Transverse colon (tissue), 4 donors: ENCODE measurements around the gene B3GALT4. TPM values are rescaled to one million over a fixed set of nuclear protein-coding genes. Genes with fewer than 3 reads are reported as not detected.

Source experiments
- DNase-seq: peaks from one replicate; pipeline ENCODE4 v3.0.0-alpha.2; 2019
- H3K27ac ChIP-seq, 4 donors: fragments of 200-600 bp; sonication (generic); 2 replicates each; pipeline ENCODE4 v1.5.1; 2016 to 2018; ENCODE audit warnings: inconsistent platforms in 4 of 4
- H3K27me3 ChIP-seq: fragments of 200-600 bp; sonication (generic); 2 replicates; pipeline ENCODE4 v1.5.1; 2017; ENCODE audit warnings: inconsistent platforms
- H3K36me3 ChIP-seq, 4 donors: fragments of 200-600 bp; sonication (generic); 2 replicates each; pipeline ENCODE4 v1.5.1; 2017 to 2019; ENCODE audit warnings: inconsistent platforms in 4 of 4
- H3K4me1 ChIP-seq, 4 donors: fragments of 200-600 bp; sonication (generic); 2 replicates each; pipeline ENCODE4 v1.5.1; 2017 to 2020; ENCODE audit warnings: inconsistent platforms in 4 of 4
- H3K4me3 ChIP-seq, 4 donors: fragments of 200-600 bp; sonication (generic); 1 replicate in 1 of 4; 2 replicates in 3 of 4; pipeline versions ENCODE4 v1.5.1 to v1.6.1; 2017 to 2019; ENCODE audit warnings: inconsistent platforms in 4 of 4
- H3K9me3 ChIP-seq, 2 donors: fragments of 200-600 bp; sonication (generic); 2 replicates each; pipeline ENCODE4 v1.5.1; 2017 to 2019; ENCODE audit warnings: inconsistent platforms in 2 of 2
- CTCF ChIP-seq, 5 experiments: fragments of 200-600 bp in 3 of 5; fragments of 450-650 bp in 2 of 5; sonication (generic) in 3 of 5; IDR thresholded peaks; 1 replicate in 2 of 5; 2 replicates in 3 of 5; pipeline ENCODE4 v1.5.1; 2016 to 2017; ENCODE audit warnings: antibody characterized with exemption in 5 of 5, inconsistent platforms in 3 of 5, mild to moderate bottlenecking in 2 of 5, moderate library complexity in 1 of 5
- EP300 ChIP-seq: sonication (generic); formaldehyde crosslinking; IDR thresholded peaks from one replicate; pipeline ENCODE4 v1.6.1; 2017; ENCODE audit warnings: antibody characterized with exemption, low read depth
- POLR2A ChIP-seq: fragments of 450-650 bp; IDR thresholded peaks from one replicate; pipeline ENCODE4 v1.6.1; 2016; ENCODE audit warnings: antibody characterized with exemption, mild to moderate bottlenecking, moderate library complexity
- POLR2AphosphoS5 ChIP-seq, 3 donors: sonication (generic); formaldehyde crosslinking; IDR thresholded peaks; one replicate each; pipeline ENCODE4 v1.6.1; 2016; ENCODE audit warnings: antibody characterized with exemption in 3 of 3
- WGBS, 2 donors: methylation state at CpG; one replicate each; pipeline ENCODE4 v1.1.5; 2018; ENCODE audit warnings: low coverage in 1 of 2; 5-methylcytosine and 5-hydroxymethylcytosine counted together
- in situ Hi-C, 4 donors: fragments of 200-750 bp; cut with MboI; loops; one replicate each; pipeline versions ENCODE4 v1.15.0 to v1.15.1; 2017; ENCODE audit warnings: low sequenced_read_pairs in 3 of 4, low pct_ligation_motif_present in 1 of 4, low pct_unique_long_range_greater_than_20kb in 1 of 4
- intact Hi-C: fragments of 100-400 bp; cut with DNase I; formaldehyde crosslinking; loops from one replicate; pipeline ENCODE4 v1.15.1; 2023; ENCODE audit warnings: low total_unique reads
- total RNA-seq, 4 donors: library from RNA; depleted of rRNA; stranded (reverse); fragments of >200 nt; gene quantifications; one replicate each; pipeline ENCODE4 v1.1.0, GENCODE V29; 2016

The B3GALT4 gene
- 10 to 100 TPM; 39.4 to 49.0 (median 41.8) TPM for total RNA-seq

- Histone ChIP-seq H3K36me3 (no peaks in the 10 kb centered on the region), H3K27ac (peak within 1 kb of the TSS; percentile 91 to 98 (median 94)), H3K27me3 (no peaks in the 10 kb centered on the region), H3K9me3 (no peaks in the 10 kb centered on the region), H3K4me1 (peaks cover 33 to 61% (median 54%) of the 10 kb centered on the region in 4 donors), H3K4me3 (peak within 1 kb of the TSS; percentile 44 to 80 (median 63))
- TF ChIP-seq POLR2AphosphoS5 (IDR thresholded peaks at IDR 0.05), result peak; percentile 45 to 91 (median 89)
- TF ChIP-seq POLR2A, result peak; percentile 81
- no peak for TF ChIP-seq EP300
- TF ChIP-seq CTCF (IDR thresholded peaks at IDR 0.05), result peak; percentile 38 to 73 (median 52)
- WGBS, 2 donors, result 1% methylated on average over 55 of the region's 80 CpGs; no CpG with 5 or more reads in 1 of the 2 donors
- intact Hi-C loops, result no loop called here
- DNase-seq, result peak; percentile 93
- in situ Hi-C loops, result no loop called here
Observed at GRCh38 chr6:33276864-33277662, at the start of gene B3GALT4. B3GALT4 (plus strand) TSS chr6:33277123; CDS start chr6:33277420, 297 bp downstream.

GRCh38 chr6:33235221-33235634 lies 41.7 kb upstream of the B3GALT4 start:
- Histone ChIP-seq H3K4me1 (no peaks in the 10 kb centered on the region), H3K27ac (no peak overlapping the region), H3K4me3 (no peak overlapping the region), H3K27me3 (peaks cover 55% of the 10 kb centered on the region), H3K9me3 (no peaks in the 10 kb centered on the region), H3K36me3 (no peaks in the 10 kb centered on the region)
- intact Hi-C loops, result no loop called here
- WGBS, 2 donors, result 36 to 37% methylated on average over 5 to 6 of the region's 6 CpGs
- TF ChIP-seq CTCF (IDR thresholded peaks at IDR 0.05), result no peak
- TF ChIP-seq POLR2A, result no peak
- TF ChIP-seq EP300, result no peak
- no peak for TF ChIP-seq POLR2AphosphoS5 (IDR thresholded peaks at IDR 0.05)
- DNase-seq, result no peak
- in situ Hi-C loops, result loop anchor here in 2 of 4 donors (25.0 kb wide), 2 partner anchors 123 to 223 kb away; partner anchors contain the start of gene HLA-DOA (in 1 of the 2)

GRCh38 chr6:33236328-33236727 lies 40.6 kb upstream of the B3GALT4 start:
- no peak for DNase-seq
- TF ChIP-seq POLR2A, result no peak
- TF ChIP-seq CTCF (IDR thresholded peaks at IDR 0.05), result no peak
- no peak for TF ChIP-seq POLR2AphosphoS5 (IDR thresholded peaks at IDR 0.05)
- TF ChIP-seq EP300, result no peak
- H3K36me3 ChIP-seq, result no peaks in the 10 kb centered on the region
- in situ Hi-C loops (loop anchor here in 2 of 4 donors (25.0 kb wide), 2 partner anchors 124 to 224 kb away; partner anchors contain the start of gene HLA-DOA (in 1 of the 2)), intact Hi-C loops (no loop called here)
- no peaks in the 10 kb centered on the region for H3K9me3 ChIP-seq
- peaks cover 59% of the 10 kb centered on the region for H3K27me3 ChIP-seq
- H3K4me3 ChIP-seq, result no peak overlapping the region
- H3K27ac ChIP-seq, result no peak overlapping the region
- H3K4me1 ChIP-seq, result no peaks in the 10 kb centered on the region

- 83 to 88% methylated on average over 2 to 6 of the region's 6 CpGs for WGBS, 2 donors
- no peaks in the 10 kb centered on the region for H3K9me3 ChIP-seq
- H3K4me3 ChIP-seq, result no peak overlapping the region
- no peaks in the 10 kb centered on the region for H3K4me1 ChIP-seq
- in situ Hi-C loops, result loop anchor here in 2 of 4 donors (25.0 kb wide), 2 partner anchors 125 to 225 kb away; partner anchors contain the start of gene HLA-DOA (in 1 of the 2)
- no peak overlapping the region for H3K27ac ChIP-seq
- H3K36me3 ChIP-seq, result no peaks in the 10 kb centered on the region
- no peak for DNase-seq
- peaks cover 58% of the 10 kb centered on the region for H3K27me3 ChIP-seq
- TF ChIP-seq POLR2A, result no peak
- TF ChIP-seq POLR2AphosphoS5 (IDR thresholded peaks at IDR 0.05), result no peak
- TF ChIP-seq EP300, result no peak
- TF ChIP-seq CTCF (IDR thresholded peaks at IDR 0.05), result no peak
- intact Hi-C loops, result no loop called here
Observed at GRCh38 chr6:33236852-33237251, 40.1 kb upstream of the B3GALT4 start.
